GM23248 (cell line): ENCODE measurements around the gene CCDC170.

Source experiments
- EZH2 ChIP-seq: fragments of 200-600 bp; sonication (generic); IDR thresholded peaks from 2 replicates; pipeline ENCODE4 v1.6.1; 2018; ENCODE audit warnings: antibody characterized with exemption, mild to moderate bottlenecking; ENCODE audit not compliant: insufficient read depth, poor library complexity, severe bottlenecking
- EZH2phosphoT487 ChIP-seq: fragments of 200-600 bp; sonication (generic); IDR thresholded peaks from 2 replicates; pipeline ENCODE4 v1.6.1; 2018; ENCODE audit warnings: antibody characterized with exemption, moderate library complexity, mild to moderate bottlenecking, low read depth; ENCODE audit not compliant: insufficient read depth

DNA sequence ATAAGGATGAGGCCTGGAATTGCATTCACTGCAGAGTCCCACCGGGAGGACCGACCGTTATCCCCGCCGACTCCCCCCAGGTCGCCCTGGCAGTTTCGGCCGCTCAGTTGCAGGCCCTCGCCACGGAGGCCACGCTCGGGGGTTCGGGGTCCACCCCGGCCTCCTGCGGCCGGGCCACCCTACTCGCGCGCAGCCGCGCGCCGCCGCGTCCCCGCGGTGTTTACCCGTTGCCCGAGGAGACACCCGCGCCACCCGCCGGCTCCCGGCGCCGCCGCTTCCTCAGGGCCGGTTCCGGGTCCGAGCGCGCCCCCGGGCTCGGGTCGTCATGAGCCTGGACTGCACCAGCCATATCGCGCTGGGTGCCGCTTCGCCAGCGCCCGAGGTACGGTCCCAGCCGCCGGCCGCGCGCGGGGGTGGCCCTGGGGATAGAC, at the start of gene CCDC170:
- TF ChIP-seq EZH2phosphoT487, result no peak
- TF ChIP-seq EZH2, result no peak
